K562 (cell line): ENCODE results near the gene RESF1. TPM values are rescaled to one million over a fixed set of nuclear protein-coding genes. Genes with fewer than 3 reads are reported as not detected.

Source experiments
- ATAC-seq: fragments of 200-7000 bp; cut with Tn5 transposase; 3 replicates; pipeline ENCODE4 v1.9.1; 2020; ENCODE audit warnings: moderate library complexity
- BruUV-seq: library from RNA; stranded (reverse); fragments of 400-500 nt; replicated peaks from 2 replicates; lab custom pipeline; 2021; lab: Mats Ljungman, UMichigan
- CTCF ChIA-PET: fragments of 300-600 bp; formaldehyde crosslinking; extraction: SDS; loops from one replicate; lab custom pipeline; 2021; ENCODE audit warnings: low intra/inter-chr PET ratio; lab: Yijun Ruan, JAX
- POLR2A ChIA-PET: fragments of 300-600, 350-650 bp; sonication (Branson Sonifier 250); formaldehyde crosslinking; extraction: SDS; loops from one replicate; lab custom pipeline; 2021; ENCODE audit warnings: antibody characterized with exemption, inconsistent platforms; lab: Yijun Ruan, JAX
- DNase-seq, 4 experiments: peaks; one replicate each; pipeline versions ENCODE4 v3.0.0 to v3.0.0-alpha.2; 2011 to 2018; ENCODE audit warnings: low spot score in 3 of 4, mixed read lengths in 3 of 4; ENCODE audit errors: extremely low read depth in 1 of 4
- FAIRE-seq: peaks from 2 replicates; lab custom pipeline; 2011; peaks lifted over from hg19 to GRCh38; lab: Jason Lieb, UNC
- H2AFZ ChIP-seq: 2 replicates; pipeline ENCODE4 v1.6.0; 2011; ENCODE audit warnings: low read depth, low read length, control low read depth, inconsistent platforms
- H3K27ac ChIP-seq: fragments of 200-600 bp; 3 replicates; pipeline ENCODE4 v1.8.0; 2011; ENCODE audit warnings: low read depth, mild to moderate bottlenecking, control low read depth, inconsistent platforms, low read length, moderate library complexity, mixed read lengths; ENCODE audit errors: extremely low read depth
- H3K27me3 ChIP-seq, 2 experiments: fragments of 300-600 bp in 1 of 2; 2 replicates in 1 of 2; 3 replicates in 1 of 2; pipeline versions ENCODE4 v1.6.0 to v1.8.0; 2011; ENCODE audit warnings: inconsistent platforms in 2 of 2, low read length in 2 of 2, mild to moderate bottlenecking in 1 of 2, mixed read lengths in 1 of 2, moderate library complexity in 1 of 2; ENCODE audit not compliant: control insufficient read depth in 2 of 2, insufficient read depth in 2 of 2
- H3K36me3 ChIP-seq: fragments of 300-600 bp; 3 replicates; pipeline ENCODE4 v1.8.0; 2011; ENCODE audit warnings: mild to moderate bottlenecking, low read length, inconsistent platforms; ENCODE audit not compliant: control insufficient read depth, insufficient read depth
- H3K4me1 ChIP-seq, 2 experiments: fragments of 200-600 bp in 1 of 2; replicated peaks in 1 of 2; 2 replicates in 1 of 2; 3 replicates in 1 of 2; pipeline versions ENCODE4 v1.5.1 to v1.8.0; 2011; ENCODE audit warnings: inconsistent platforms in 2 of 2, low read length in 2 of 2, mild to moderate bottlenecking in 1 of 2, mixed read lengths in 1 of 2, moderate library complexity in 1 of 2; ENCODE audit not compliant: control insufficient read depth in 2 of 2, insufficient read depth in 2 of 2
- H3K4me2 ChIP-seq: 2 replicates; pipeline ENCODE4 v1.6.1; 2011; ENCODE audit warnings: low read length, control low read depth, inconsistent platforms, mixed read lengths; ENCODE audit not compliant: insufficient read depth
- H3K4me3 ChIP-seq: fragments of 200-600 bp; sonication (generic), shearing (Covaris generic); 2 replicates; pipeline ENCODE4 v1.5.1; 2016; ENCODE audit warnings: control low read depth, inconsistent platforms
- H3K79me2 ChIP-seq: fragments of 200-600 bp; 3 replicates; pipeline ENCODE4 v1.8.0; 2011; ENCODE audit warnings: low read length, inconsistent platforms; ENCODE audit not compliant: control insufficient read depth, insufficient read depth
- H3K9ac ChIP-seq, 2 experiments: 2 replicates each; pipeline versions ENCODE4 v1.6.0 to v1.6.1; 2011; ENCODE audit warnings: low read depth in 2 of 2, low read length in 2 of 2, control low read depth in 1 of 2, inconsistent platforms in 1 of 2, mild to moderate bottlenecking in 1 of 2, mixed read lengths in 1 of 2; ENCODE audit not compliant: insufficient read depth in 1 of 2
- H3K9me1 ChIP-seq: one replicate; pipeline ENCODE4 v1.6.0; 2011; ENCODE audit warnings: inconsistent platforms, mild to moderate bottlenecking, low read length, moderate library complexity; ENCODE audit not compliant: control insufficient read depth, insufficient read depth
- H3K9me3 ChIP-seq: replicated peaks from 2 replicates; pipeline ENCODE4 v1.5.1; 2011; ENCODE audit warnings: low read depth, low read length, inconsistent platforms; ENCODE audit not compliant: control insufficient read depth, insufficient read depth
- H4K20me1 ChIP-seq: replicated peaks from 2 replicates; pipeline ENCODE4 v1.6.1; 2011; ENCODE audit warnings: low read length, inconsistent platforms, mixed read lengths; ENCODE audit not compliant: control insufficient read depth, insufficient read depth
- CREB3L1 ChIP-seq: fragments of 450-650 bp; IDR thresholded peaks from 2 replicates; pipeline ENCODE4 v1.6.1; 2014; ENCODE audit warnings: low read depth, mild to moderate bottlenecking, moderate library complexity, borderline replicate concordance
- DMBX1 ChIP-seq: fragments of 250-450 bp; sonication (Bioruptor Pico); IDR thresholded peaks from 2 replicates; pipeline ENCODE4 v1.8.0; 2022; ENCODE audit warnings: inconsistent platforms, mild to moderate bottlenecking, moderate library complexity, borderline replicate concordance
- FOXJ3 ChIP-seq: sonication (generic); formaldehyde crosslinking; IDR thresholded peaks from 2 replicates; pipeline ENCODE4 v1.4.0; 2020; ENCODE audit warnings: mild to moderate bottlenecking, missing genetic modification reagents
- PKNOX1 ChIP-seq: fragments of 450-650 bp; IDR thresholded peaks from 2 replicates; pipeline ENCODE4 v1.6.1; 2016
- ZBTB8A ChIP-seq: fragments of 450-650 bp; IDR thresholded peaks from 2 replicates; pipeline ENCODE4 v1.6.1; 2018; ENCODE audit warnings: mild to moderate bottlenecking, moderate library complexity; ENCODE audit not compliant: partially characterized antibody
- whole genome bisulfite sequencing: fragments of 100-300 bp; shearing (Covaris generic); methylation state at CpG from one replicate; pipeline ENCODE4 v1.1.6; 2016; ENCODE audit warnings: low coverage, mixed read lengths; ENCODE audit not compliant: insufficient coverage; ENCODE audit errors: missing lambda C conversion rate; 5-methylcytosine and 5-hydroxymethylcytosine counted together
- in situ Hi-C: fragments of 300-500 bp; cut with MboI; formaldehyde crosslinking; loops from 4 replicates; pipeline ENCODE4 v1.15.0; 2018; ENCODE audit warnings: inconsistent platforms, mixed read lengths
- intact Hi-C: fragments of 100-400 bp; cut with micrococcal nuclease; formaldehyde crosslinking; loops from 2 replicates; pipeline ENCODE4 v1.14.2; 2022
- polyA plus RNA-seq, 8 experiments: library from polyadenylated mRNA; depleted of rRNA in 4 of 8; stranded (reverse) in 5 of 8; unstranded in 3 of 8; fragments of >200 nt; fragmentation: Nextera tagmentation in 2 of 8; fragmentation: Illumina TruSeq in 1 of 8; extraction: Ambion mirVana in 2 of 8; extraction: Trizol in 1 of 8; gene quantifications; 2 replicates each; pipeline versions ENCODE4 v1.2.1 to v1.2.3, GENCODE V29; 2011 to 2014; ENCODE audit warnings: inconsistent platforms in 1 of 8, missing spikeins in 1 of 8
- total RNA-seq, 7 experiments: library from RNA; depleted of rRNA in 6 of 7; stranded (reverse); fragments of >200 nt in 6 of 7; fragmentation: Illumina TruSeq in 2 of 7; extraction: Trizol in 2 of 7; gene quantifications; 2 replicates each; pipeline versions ENCODE4 v1.2.1 to v1.2.3, GENCODE V29; 2011 to 2021; ENCODE audit warnings: low replicate concordance in 1 of 7

RESF1 gene
- total and polyA plus RNA-seq, 9 of the 15 experiments (the other 6 are each of a cell fraction or from before 2014, with no cell fraction given): 21.5 to 121 (median 53.6) TPM

- TF ChIP-seq ZBTB8A (no peak), CREB3L1 (no peak), FOXJ3 (CRISPR knock-in tag) (no peak)
Measured at GRCh38 chr12:31964280-31964679, 5.1 kb downstream of the RESF1 start (continued).

- Histone ChIP-seq H3K27me3 (no peaks in the 10 kb centered on the region), H3K4me3 (no peak overlapping the region), H3K4me2 (no peak overlapping the region), H2AFZ (no peak overlapping the region), H3K27ac (no peak overlapping the region), H3K9me3 (peaks cover 7% of the 10 kb centered on the region), H3K9ac (no peak overlapping the region), H3K9me1 (no peaks in the 10 kb centered on the region), H3K4me1 (peaks cover 4 to 19% of the 10 kb centered on the region in 2 experiments; a peak in 3 of 5 replicates), H3K36me3 (peaks cover 88% of the 10 kb centered on the region), H3K79me2 (peaks cover 98% of the 10 kb centered on the region), H4K20me1 (no peaks in the 10 kb centered on the region)
- no TSS peak for BruUV-seq
- WGBS: 79% methylated on average over 9 of the region's 9 CpGs
- CTCF ChIA-PET: no interaction called here
- no peak for DNase-seq
- intact Hi-C loops: loop anchor here (10.0 kb wide), 1 partner anchor 310 kb away; the partner anchor contains the start of gene ETFBKMT
- peak; percentile 54 for ATAC-seq
- TF ChIP-seq PKNOX1 (peak; percentile 33; the same call in 1 of the 2 replicates), DMBX1 (CRISPR knock-in tag) (no peak)
- in situ Hi-C loops: no loop called here
- POLR2A ChIA-PET: no interaction called here
- no peak for FAIRE-seq
Measured at GRCh38 chr12:31965090-31965489, 5.9 kb downstream of the RESF1 start.
